GM21529 (cell line): ENCODE measurements around the gene URAD.
A peak's percentile ranks its signal among the peaks of the same experiment; 100 is the strongest.

Experiments used
- ATAC-seq: cut with Tn5 transposase; IDR thresholded peaks from one replicate; pipeline ENCODE4 v1.9.1; 2021; ENCODE audit not compliant: unreplicated experiment

The URAD gene

DNA sequence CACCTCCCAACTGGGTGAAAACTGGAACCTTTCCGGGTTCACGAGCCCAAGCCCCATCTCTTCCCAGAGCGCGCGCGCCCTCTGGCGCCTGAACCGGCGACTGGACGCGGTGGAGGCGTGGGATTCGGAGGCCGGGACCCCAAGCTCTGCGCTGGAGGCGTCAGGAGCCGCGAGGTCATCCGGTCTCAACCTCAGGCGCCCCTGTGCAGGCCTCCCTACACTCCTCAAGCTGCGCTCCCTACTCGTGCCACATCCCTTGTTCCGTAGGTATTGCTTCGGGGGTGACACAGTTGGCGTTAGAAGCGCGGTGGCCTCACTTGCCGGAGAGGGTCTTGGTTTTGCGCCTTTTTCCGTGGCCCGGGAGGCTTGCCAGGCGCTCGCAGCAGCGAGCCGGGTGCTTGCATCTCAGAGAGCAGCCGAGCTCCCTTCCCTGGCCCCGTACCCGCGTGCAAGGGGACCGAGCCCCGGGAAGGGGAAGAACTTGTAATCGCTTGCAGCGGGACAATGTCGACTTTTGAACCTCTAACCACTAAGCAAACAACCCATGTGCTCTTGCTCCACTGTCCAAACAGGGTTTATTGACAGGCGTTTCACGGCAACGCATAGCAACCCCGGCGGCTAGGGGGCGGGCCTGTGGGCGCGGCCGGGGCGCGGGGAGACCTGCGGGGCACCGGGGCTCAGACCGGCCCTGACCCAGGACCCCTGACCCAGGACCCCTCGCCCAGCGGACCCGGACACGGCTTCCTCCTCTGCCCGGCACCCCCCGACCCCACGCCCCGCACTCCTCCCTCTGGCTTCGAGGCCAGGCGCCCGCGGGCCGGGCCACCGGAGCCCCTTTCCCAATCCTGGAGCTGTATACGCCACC, 27.9 kb downstream of the URAD start:
- no peak for ATAC-seq

DNA sequence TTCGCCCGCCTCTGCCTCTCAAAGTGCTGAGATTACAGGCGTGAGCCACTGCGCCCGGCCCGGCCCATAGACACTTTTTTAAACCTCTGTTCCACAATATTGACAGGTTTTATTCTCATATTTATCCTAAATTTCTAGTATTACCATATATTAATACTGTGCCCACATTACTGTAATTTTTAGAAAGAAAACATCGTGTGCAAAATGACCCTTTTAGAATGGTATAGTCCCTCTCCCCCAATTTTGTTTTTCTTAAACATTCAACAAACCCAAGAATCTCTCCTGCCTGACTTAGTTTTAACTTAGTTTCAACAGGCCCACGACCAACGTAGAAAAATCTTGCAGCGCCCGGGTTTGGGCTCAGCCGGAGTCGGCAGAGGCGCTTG, 28.5 kb downstream of the URAD start:
- no peak for ATAC-seq

DNA sequence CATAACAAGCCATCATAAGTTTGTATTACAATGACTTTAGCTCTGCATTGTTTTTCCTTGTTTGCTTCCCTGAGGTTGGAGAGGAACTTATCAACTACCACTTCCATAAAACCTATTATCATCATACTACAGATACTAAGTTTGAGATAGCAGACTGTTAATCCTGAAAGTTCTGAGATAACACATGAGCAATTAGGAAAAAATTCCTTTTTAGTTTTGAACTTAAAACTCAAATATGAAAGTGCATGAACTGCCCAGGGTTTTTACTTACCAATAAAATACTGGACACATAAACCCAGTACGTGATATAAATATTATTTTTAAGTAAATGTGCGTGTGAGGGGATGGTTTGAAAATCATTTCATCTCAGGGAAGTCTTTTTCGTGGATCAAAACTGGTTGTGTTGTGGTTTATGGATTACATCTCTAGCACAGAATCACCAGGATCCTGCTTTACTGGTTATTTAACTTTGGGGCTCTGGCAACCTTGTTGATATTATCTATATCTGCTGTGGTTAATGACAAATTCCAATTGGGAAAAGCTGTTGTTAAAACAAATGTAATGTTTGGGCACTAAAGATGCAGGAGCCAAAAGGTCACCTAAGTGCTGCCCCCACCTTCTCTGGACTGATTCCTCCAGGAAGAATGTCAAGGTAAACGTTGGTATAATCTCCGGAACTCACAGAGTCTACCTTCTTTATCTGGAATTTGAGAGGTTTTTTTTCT, 31.8 kb downstream of the URAD start:
- ATAC-seq: no peak

DNA sequence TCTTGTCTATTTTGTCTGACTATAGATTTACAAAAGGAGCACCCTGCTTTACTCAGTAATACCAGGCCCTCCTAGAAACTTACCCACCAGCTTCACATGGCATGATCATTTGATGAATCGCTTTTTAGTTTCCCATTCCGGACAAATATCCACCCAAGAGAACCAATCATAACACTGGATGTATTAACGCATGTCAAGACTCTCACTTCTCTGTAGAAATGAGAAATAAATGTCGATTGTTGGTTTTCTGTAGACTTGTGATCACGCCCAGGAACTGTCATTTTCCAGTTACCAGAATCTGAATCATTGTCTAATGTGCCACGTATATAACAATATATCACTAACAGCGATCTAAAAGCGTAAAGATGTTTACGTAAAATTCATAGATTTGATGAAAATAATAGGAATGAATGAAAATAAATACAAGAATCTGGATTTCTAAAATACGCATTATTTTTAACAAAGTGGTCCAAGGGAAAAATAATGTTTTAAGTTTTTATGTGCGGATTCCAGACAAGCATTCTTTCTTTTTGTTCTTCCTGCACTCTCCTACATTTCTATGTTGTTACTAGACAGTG, 33.4 kb downstream of the URAD start:
- ATAC-seq: no peak

DNA sequence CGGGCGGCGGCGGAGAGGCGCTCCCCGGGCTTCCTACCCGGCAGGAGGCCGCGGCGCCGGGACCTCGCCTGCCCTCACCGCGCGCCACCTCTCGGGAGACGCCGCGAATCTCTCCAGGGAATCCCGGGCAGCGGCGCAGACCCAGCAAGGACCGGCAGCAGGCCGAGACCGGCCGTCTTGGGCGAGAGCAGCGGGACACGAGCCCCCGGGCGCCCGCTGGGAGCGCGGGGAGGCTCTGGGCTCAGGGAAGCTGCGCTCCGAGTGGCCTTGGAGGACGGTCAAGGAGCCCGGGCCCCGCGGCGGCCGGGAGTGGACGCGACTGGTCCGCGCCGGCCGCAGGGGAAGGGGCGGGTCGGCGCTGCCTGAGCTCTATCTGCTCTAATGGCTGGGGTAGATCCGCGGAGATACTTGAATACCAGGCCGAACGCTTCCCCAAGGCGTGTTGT, 34.1 kb downstream of the URAD start:
- no peak for ATAC-seq

DNA sequence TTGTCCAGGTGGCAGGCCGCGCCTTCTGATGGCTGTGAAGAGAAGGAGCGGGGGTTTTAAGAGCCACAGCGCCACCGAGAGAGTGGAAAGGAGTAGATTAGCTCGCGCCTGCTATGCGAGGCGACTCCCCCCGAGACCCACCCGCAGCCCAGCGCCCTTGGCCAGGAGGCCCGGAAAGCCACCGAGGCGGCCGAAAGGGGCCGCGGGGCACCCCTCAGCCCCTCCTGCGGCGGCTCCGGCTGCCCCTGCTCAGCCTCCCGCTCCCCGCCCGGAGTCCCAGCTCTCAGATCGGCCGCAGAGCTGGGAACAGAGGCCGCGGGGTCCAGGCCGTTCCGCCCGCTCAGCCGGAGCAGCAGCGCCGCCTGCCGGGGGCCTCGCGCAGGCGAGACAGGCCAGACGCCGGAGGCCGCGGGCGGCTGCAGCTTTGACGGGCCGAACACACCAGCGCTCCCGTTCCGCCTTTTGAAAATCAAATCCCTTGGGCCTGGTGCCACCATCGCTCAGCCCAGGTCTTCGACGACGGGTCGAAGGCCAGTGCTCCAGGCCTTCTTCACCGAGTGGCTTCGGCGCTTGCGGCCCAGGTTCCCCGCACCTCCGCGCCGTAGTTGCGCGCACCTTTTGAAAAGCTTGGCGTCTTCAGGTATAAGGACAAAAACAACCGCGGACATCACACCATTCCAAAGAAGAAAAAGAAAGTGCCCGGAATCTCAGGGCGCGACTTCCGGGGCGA, 34.7 kb downstream of the URAD start:
- ATAC-seq: peak; percentile 86

DNA sequence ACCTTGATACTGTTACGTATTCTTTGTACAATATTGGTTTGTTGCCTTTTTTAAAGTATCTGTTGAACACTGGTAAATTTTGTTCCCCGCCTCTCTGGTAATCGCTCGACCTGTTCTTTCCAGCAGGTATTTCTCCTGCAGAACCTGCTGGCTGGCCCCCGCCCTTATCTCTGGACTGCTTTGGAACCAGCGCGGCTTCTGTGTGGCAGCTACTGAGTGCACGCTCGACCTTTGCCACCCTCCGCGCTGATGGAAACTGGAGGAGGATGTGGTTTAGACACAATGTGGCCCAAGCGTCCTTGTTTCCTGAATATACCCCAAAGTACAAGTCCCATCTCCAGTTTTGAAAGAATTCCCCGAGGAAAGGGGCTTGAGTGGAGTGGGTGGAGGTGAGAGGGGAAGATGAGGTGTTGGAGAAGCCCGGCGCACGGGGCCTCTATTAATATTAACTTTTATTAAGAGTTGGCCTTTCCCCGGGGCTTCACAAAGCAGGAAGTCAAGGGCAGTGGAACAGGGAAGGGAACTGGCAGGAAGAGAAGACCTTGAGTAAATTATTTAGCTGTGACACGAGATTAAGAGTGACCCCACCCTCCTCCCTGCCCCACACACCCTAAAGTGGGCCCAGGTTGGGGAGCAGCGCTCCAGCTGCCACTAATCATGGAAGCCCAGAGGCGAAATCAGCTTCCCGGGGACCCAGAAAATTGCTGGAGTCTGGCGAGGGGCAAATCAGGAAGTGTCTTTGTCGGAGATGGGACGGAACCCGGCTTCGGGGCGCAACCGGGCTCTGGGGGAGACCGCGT, 35.4 kb downstream of the URAD start:
- no peak for ATAC-seq

DNA sequence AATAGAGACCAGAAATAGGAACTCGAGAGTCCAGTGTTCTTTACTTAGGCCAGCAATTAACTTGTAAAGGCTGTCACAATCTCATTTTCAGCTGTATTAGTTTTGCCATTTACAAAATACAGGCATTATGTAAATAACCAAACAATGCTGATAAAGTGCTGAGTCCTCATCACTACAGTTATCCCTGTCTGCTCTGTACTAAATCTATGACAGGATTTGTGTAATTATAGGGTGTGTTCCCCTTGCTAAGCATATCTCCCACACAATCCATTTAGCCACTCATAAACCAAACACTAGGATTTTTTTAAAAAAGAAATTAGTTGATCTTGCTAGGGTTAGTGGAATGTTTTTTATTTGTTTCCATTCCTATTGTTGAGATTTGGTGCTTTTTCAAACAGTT, 45.5 kb downstream of the URAD start:
- no peak for ATAC-seq

DNA sequence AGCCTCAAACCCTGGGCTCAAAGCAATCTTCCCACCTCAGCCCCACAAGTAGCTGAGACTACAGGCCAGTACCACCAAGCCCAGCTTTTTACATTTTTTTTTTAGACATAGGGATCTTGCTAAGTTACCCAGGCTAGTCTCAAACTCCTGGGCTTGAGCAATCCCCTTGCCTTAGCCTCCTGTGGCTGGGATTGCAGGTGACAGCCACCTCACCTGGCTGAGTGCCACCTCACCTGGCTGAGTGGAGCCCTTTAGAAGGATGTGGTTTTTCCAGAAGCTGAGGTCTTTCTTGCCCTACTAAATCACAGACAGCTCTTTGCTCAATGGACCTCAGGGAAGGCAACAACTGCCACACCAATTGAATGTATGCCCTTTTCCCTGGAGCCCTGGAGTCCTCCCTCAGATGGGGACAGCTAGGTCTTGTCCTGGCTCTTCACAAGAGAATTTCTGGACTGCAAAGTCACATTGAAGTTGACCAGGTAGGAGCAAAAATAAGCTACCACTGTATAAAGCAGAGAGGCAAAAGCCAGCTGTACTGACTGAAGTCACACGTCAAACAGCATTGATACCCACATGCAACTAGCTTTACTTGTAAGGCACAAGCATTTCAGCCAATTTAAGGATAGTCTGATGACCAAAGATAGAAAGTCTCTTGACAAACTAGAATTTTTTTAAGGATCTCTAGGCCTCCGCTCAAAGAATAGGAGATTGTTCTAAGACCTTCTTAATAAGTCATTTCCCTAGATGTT, 54.7 kb downstream of the URAD start:
- ATAC-seq: no peak

DNA sequence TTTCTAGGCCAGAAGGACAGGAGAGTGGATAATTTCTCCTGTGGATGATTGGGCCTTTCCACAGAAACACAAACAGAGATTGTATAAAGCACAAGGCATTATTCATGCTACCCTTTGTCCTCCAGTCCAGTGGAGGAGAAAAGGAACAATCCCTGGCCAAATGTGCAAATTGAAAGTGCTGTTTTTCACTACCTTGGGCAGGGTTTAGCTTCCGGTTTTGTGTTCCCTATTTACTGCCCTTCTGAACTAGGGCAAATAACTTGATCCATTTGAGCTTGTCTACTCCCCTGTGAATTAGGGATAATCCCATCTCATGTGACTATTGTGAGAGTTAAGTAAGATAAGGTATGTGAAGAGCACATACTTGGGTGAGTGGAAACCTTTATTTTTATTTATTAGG, 55.4 kb downstream of the URAD start:
- no peak for ATAC-seq

DNA sequence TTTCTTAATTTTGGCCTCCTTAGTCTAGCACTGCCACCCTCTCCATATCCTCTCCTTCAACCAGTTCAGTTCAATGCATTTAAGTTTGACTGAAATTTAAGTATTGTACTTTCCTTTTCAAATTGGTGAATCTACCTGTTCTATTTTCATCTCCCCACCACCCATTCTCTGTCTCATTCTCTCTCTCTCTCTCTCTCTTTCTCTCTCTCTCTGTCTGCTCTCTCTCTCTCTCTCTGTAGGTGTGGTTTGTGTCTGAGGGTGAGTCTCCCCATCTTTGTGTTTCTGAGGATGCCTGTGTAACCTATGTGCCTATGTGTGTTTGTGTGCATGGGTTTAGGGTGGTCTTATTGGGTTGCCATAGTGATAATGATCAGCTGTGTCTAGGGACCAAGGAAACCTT, 58.6 kb downstream of the URAD start:
- ATAC-seq: no peak

DNA sequence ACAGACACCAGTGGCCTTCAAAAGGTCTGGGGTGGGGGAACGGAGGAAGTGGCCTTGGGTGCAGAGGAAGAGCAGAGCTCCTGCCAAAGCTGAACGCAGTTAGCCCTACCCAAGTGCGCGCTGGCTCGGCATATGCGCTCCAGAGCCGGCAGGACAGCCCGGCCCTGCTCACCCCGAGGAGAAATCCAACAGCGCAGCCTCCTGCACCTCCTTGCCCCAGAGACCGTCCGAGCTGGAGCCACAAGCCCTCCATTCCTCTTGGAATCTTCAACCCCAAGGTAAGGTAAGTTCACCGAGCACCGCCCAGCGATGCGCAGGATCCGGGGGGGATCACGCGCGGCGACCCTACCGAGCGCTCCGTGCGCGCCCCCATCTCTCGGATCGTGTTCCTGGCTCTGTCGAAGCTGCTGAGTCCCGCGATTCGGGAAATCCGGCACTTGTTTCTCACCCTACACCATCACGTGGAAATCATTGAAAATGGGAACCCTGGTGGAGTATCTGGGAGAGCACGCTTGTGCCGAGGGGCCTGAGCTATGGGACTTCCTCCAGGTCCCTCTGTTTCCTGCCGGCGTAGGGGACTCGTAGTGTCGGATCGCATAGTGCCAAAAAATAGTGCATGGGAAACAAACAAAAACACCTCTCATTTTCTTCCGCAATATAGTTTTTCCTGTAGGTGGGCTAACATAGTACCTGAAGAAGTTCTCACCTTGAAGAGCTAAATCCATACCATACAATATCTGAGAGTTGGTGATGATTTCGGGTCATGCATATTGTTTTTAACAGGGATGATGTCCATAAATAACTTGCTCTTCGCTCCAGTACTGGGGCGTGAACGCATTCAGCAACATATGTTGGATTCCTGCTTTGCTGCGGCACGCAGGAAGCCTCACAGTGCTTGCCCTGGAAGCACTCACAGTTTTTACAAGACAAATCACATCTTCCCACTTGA, 59.4 kb downstream of the URAD start:
- ATAC-seq: no peak

DNA sequence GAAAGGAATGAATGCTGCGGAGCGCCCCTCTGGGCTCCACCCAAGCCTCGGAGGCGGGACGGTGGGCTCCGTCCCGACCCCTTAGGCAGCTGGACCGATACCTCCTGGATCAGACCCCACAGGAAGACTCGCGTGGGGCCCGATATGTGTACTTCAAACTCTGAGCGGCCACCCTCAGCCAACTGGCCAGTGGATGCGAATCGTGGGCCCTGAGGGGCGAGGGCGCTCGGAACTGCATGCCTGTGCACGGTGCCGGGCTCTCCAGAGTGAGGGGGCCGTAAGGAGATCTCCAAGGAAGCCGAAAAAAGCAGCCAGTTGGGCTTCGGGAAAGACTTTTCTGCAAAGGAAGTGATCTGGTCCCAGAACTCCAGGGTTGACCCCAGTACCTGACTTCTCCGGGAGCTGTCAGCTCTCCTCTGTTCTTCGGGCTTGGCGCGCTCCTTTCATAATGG, 60.1 kb downstream of the URAD start:
- no peak for ATAC-seq
